Measurements from ENCODE around the gene UNC13A. TPM values are rescaled to one million over a fixed set of nuclear protein-coding genes. Genes with fewer than 3 reads are reported as not detected.

Gene UNC13A
- total RNA-seq, 1 experiment from 2014 or later: 5.8 TPM

- CTCF ChIA-PET: no interaction called here
- POLR2A ChIA-PET (ENCODE audit: low non-redundant PET): no interaction called here
- Histone ChIP-seq H3K9me3 (ENCODE audit: low read depth, low read length, poor library complexity, severe bottlenecking) (no peaks in the 10 kb centered on the region), H3K4me3 (ENCODE audit: low read depth, low read length, poor library complexity, severe bottlenecking) (no peak overlapping the region), H3K27ac (ENCODE audit: low read depth, low read length, poor library complexity, severe bottlenecking) (no peak overlapping the region), H3K4me1 (ENCODE audit: insufficient read depth, low read length, poor library complexity, severe bottlenecking) (no peaks in the 10 kb centered on the region), H3K27me3 (replicated peaks; ENCODE audit: insufficient read depth, low read depth, low read length, poor library complexity) (no peaks in the 10 kb centered on the region), H3K36me3 (ENCODE audit: insufficient read depth, low read length, poor library complexity, severe bottlenecking) (no peaks in the 10 kb centered on the region)
- no TSS peak for BruUV-seq (replicated peaks)
- TF ChIP-seq EZH2 (IDR thresholded peaks at IDR 0.05; ENCODE audit: borderline replicate concordance, low read depth, low read length, poor library complexity, severe bottlenecking): no peak
- TF ChIP-seq, protein P1, sequence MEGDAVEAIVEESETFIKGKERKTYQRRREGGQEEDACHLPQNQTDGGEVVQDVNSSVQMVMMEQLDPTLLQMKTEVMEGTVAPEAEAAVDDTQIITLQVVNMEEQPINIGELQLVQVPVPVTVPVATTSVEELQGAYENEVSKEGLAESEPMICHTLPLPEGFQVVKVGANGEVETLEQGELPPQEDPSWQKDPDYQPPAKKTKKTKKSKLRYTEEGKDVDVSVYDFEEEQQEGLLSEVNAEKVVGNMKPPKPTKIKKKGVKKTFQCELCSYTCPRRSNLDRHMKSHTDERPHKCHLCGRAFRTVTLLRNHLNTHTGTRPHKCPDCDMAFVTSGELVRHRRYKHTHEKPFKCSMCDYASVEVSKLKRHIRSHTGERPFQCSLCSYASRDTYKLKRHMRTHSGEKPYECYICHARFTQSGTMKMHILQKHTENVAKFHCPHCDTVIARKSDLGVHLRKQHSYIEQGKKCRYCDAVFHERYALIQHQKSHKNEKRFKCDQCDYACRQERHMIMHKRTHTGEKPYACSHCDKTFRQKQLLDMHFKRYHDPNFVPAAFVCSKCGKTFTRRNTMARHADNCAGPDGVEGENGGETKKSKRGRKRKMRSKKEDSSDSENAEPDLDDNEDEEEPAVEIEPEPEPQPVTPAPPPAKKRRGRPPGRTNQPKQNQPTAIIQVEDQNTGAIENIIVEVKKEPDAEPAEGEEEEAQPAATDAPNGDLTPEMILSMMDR (conservative IDR thresholded peaks at IDR 0.05; ENCODE audit: low read depth, low read length): no peak
- intact Hi-C loops (cut with micrococcal nuclease; ENCODE audit: unreplicated experiment): no loop called here
- no peak for DNase-seq (ENCODE audit: low spot score)
Measured at GRCh38 chr19:17625043-17625442, 63.1 kb downstream of the UNC13A start.

- no peak for DNase-seq (ENCODE audit: low spot score)
- intact Hi-C loops (cut with micrococcal nuclease; ENCODE audit: unreplicated experiment): no loop called here
- ChIA-PET POLR2A (ENCODE audit: low non-redundant PET) (interaction anchor here (0.7 kb wide), 1 partner anchor 52 kb away, joined by 5 read pairs; no protein-coding TSS in a partner anchor), CTCF (no interaction called here)
- no peaks in the 10 kb centered on the region for H3K4me1 ChIP-seq (ENCODE audit: insufficient read depth, low read length, poor library complexity, severe bottlenecking)
- no peaks in the 10 kb centered on the region for H3K27me3 ChIP-seq (replicated peaks; ENCODE audit: insufficient read depth, low read depth, low read length, poor library complexity)
- H3K27ac ChIP-seq (ENCODE audit: low read depth, low read length, poor library complexity, severe bottlenecking): no peak overlapping the region
- no peak for TF ChIP-seq EZH2 (IDR thresholded peaks at IDR 0.05; ENCODE audit: borderline replicate concordance, low read depth, low read length, poor library complexity, severe bottlenecking)
- TF ChIP-seq, protein P1 (conservative IDR thresholded peaks at IDR 0.05; ENCODE audit: low read depth, low read length): no peak
- no peaks in the 10 kb centered on the region for H3K36me3 ChIP-seq (ENCODE audit: insufficient read depth, low read length, poor library complexity, severe bottlenecking)
- no TSS peak for BruUV-seq (replicated peaks)
- no peaks in the 10 kb centered on the region for H3K9me3 ChIP-seq (ENCODE audit: low read depth, low read length, poor library complexity, severe bottlenecking)
- no peak overlapping the region for H3K4me3 ChIP-seq (ENCODE audit: low read depth, low read length, poor library complexity, severe bottlenecking)
Measured at GRCh38 chr19:17624314-17624991, 63.7 kb downstream of the UNC13A start.

- H3K4me1 ChIP-seq (ENCODE audit: insufficient read depth, low read length, poor library complexity, severe bottlenecking): no peaks in the 10 kb centered on the region
- no peaks in the 10 kb centered on the region for H3K9me3 ChIP-seq (ENCODE audit: low read depth, low read length, poor library complexity, severe bottlenecking)
- intact Hi-C loops (cut with micrococcal nuclease; ENCODE audit: unreplicated experiment): no loop called here
- H3K27ac ChIP-seq (ENCODE audit: low read depth, low read length, poor library complexity, severe bottlenecking): no peak overlapping the region
- no TSS peak for BruUV-seq (replicated peaks)
- H3K36me3 ChIP-seq (ENCODE audit: insufficient read depth, low read length, poor library complexity, severe bottlenecking): no peaks in the 10 kb centered on the region
- H3K4me3 ChIP-seq (ENCODE audit: low read depth, low read length, poor library complexity, severe bottlenecking): no peak overlapping the region
- CTCF ChIA-PET: no interaction called here
- no peak for DNase-seq (ENCODE audit: low spot score)
- no peaks in the 10 kb centered on the region for H3K27me3 ChIP-seq (replicated peaks; ENCODE audit: insufficient read depth, low read depth, low read length, poor library complexity)
- TF ChIP-seq, protein P1 (conservative IDR thresholded peaks at IDR 0.05; ENCODE audit: low read depth, low read length): no peak
- no peak for TF ChIP-seq EZH2 (IDR thresholded peaks at IDR 0.05; ENCODE audit: borderline replicate concordance, low read depth, low read length, poor library complexity, severe bottlenecking)
- POLR2A ChIA-PET (ENCODE audit: low non-redundant PET): no interaction called here
Measured at GRCh38 chr19:17623224-17623935, 64.8 kb downstream of the UNC13A start.
